Measurements from ENCODE around the gene PTGFRN.

The PTGFRN gene

GRCh38 chr1:117010310-117010969 lies 100.7 kb downstream of the PTGFRN start:
- no peak for TF ChIP-seq ZFX (IDR thresholded peaks at IDR 0.05)
- no peak for TF ChIP-seq CTCF (conservative IDR thresholded peaks at IDR 0.05)
- no peak overlapping the region for H3K27ac ChIP-seq

- no peak overlapping the region for H3K27ac ChIP-seq
- TF ChIP-seq CTCF (conservative IDR thresholded peaks at IDR 0.05) (no peak), ZFX (IDR thresholded peaks at IDR 0.05) (no peak)
Observed at GRCh38 chr1:117011334-117011733, 101.6 kb downstream of the PTGFRN start.

- no peak overlapping the region for H3K27ac ChIP-seq
- TF ChIP-seq CTCF (conservative IDR thresholded peaks at IDR 0.05) (no peak), ZFX (IDR thresholded peaks at IDR 0.05) (no peak)
Observed at GRCh38 chr1:117013309-117013858, 103.7 kb downstream of the PTGFRN start.

- TF ChIP-seq CTCF (conservative IDR thresholded peaks at IDR 0.05): no peak
- no peak for TF ChIP-seq ZFX (IDR thresholded peaks at IDR 0.05)
- no peak overlapping the region for H3K27ac ChIP-seq
Observed at GRCh38 chr1:117014209-117014608, 104.5 kb downstream of the PTGFRN start.

- TF ChIP-seq CTCF (conservative IDR thresholded peaks at IDR 0.05) (no peak), ZFX (IDR thresholded peaks at IDR 0.05) (no peak)
Observed at GRCh38 chr1:117015724-117016123, 106.0 kb downstream of the PTGFRN start.

GRCh38 chr1:117017062-117017461 lies 107.3 kb downstream of the PTGFRN start:
- TF ChIP-seq ZFX (IDR thresholded peaks at IDR 0.05): no peak
- TF ChIP-seq CTCF (conservative IDR thresholded peaks at IDR 0.05): no peak
- H3K27ac ChIP-seq: no peak overlapping the region

More at GRCh38 chr1:117015724-117016123, 106.0 kb downstream of the PTGFRN start:
- no peak overlapping the region for H3K27ac ChIP-seq

- no peak overlapping the region for H3K27ac ChIP-seq
- TF ChIP-seq ZFX (IDR thresholded peaks at IDR 0.05) (no peak), CTCF (conservative IDR thresholded peaks at IDR 0.05) (no peak)
Observed at GRCh38 chr1:117017648-117018047, 107.9 kb downstream of the PTGFRN start.

Measured in C4-2B (cell line).